WTC11 (cell line): ENCODE measurements around the gene ZBTB7C. TPM values are rescaled to one million over a fixed set of nuclear protein-coding genes. Genes with fewer than 3 reads are reported as not detected.

ENCODE experiments used
- ATAC-seq: fragments of 200-7000 bp; cut with Tn5 transposase; 2 replicates; pipeline ENCODE4 v1.10.0; 2021; ENCODE audit warnings: mild to moderate bottlenecking, moderate library complexity
- CTCF ChIA-PET: fragments of 300-600 bp; sonication (Branson Sonifier 250); formaldehyde crosslinking; loops from one replicate; lab custom pipeline; 2021; ENCODE audit warnings: antibody characterized with exemption; lab: Charles Lee
- POLR2A ChIA-PET: fragments of 350-600 bp; sonication (Branson Sonifier 250); formaldehyde crosslinking; loops from one replicate; lab custom pipeline; 2021; ENCODE audit warnings: antibody characterized with exemption; lab: Charles Lee
- DNase-seq: peaks from one replicate; pipeline ENCODE4 v3.0.0; 2021; ENCODE audit warnings: low spot score
- H3K27ac Mint-ChIP-seq: 2 replicates; pipeline ENCODE4 v1.8.0; 2021; ENCODE audit warnings: mixed read lengths
- H3K27me3 Mint-ChIP-seq: 2 replicates; pipeline ENCODE4 v1.8.0; 2021; ENCODE audit warnings: low read depth, mild to moderate bottlenecking, moderate library complexity, mixed read lengths
- H3K36me3 Mint-ChIP-seq: 2 replicates; pipeline ENCODE4 v1.8.0; 2021; ENCODE audit warnings: mixed read lengths
- H3K4me1 Mint-ChIP-seq: 2 replicates; pipeline ENCODE4 v1.8.0; 2022; ENCODE audit warnings: mixed read lengths
- H3K4me3 Mint-ChIP-seq: 2 replicates; pipeline ENCODE4 v1.8.0; 2021; ENCODE audit warnings: mild to moderate bottlenecking, moderate library complexity, mixed read lengths
- H3K9me3 Mint-ChIP-seq: 2 replicates; pipeline ENCODE4 v1.8.0; 2021; ENCODE audit warnings: mixed read lengths
- GABPB1 ChIP-seq: sonication (generic); formaldehyde crosslinking; IDR thresholded peaks from 2 replicates; pipeline ENCODE4 v1.8.1; 2023; ENCODE audit warnings: mild to moderate bottlenecking, missing genetic modification reagents
- HMGA2 ChIP-seq: fragments of 250-450 bp; sonication (Bioruptor Pico); IDR thresholded peaks from 2 replicates; pipeline ENCODE4 v1.4.0; 2021; ENCODE audit warnings: mild to moderate bottlenecking, moderate library complexity
- MXD4 ChIP-seq: fragments of 250-450 bp; sonication (Bioruptor Pico); IDR thresholded peaks from 2 replicates; pipeline ENCODE4 v1.8.0; 2021; ENCODE audit warnings: mild to moderate bottlenecking, moderate library complexity, borderline replicate concordance
- RELA ChIP-seq: sonication (generic); formaldehyde crosslinking; IDR thresholded peaks from 2 replicates; pipeline ENCODE4 v1.8.1; 2022; ENCODE audit warnings: missing genetic modification reagents, mild to moderate bottlenecking, borderline replicate concordance
- TP53 ChIP-seq: sonication (generic); formaldehyde crosslinking; IDR thresholded peaks from 2 replicates; pipeline ENCODE4 v1.8.1; 2023; ENCODE audit warnings: mild to moderate bottlenecking, missing genetic modification reagents
- ZBTB21 ChIP-seq: sonication (generic); formaldehyde crosslinking; IDR thresholded peaks from 2 replicates; pipeline ENCODE4 v1.8.1; 2023; ENCODE audit warnings: mild to moderate bottlenecking, missing genetic modification reagents, borderline replicate concordance
- ZNF138 ChIP-seq: sonication (generic); formaldehyde crosslinking; conservative IDR thresholded peaks from 2 replicates; pipeline ENCODE4 v1.8.1; 2022; ENCODE audit warnings: mild to moderate bottlenecking, moderate library complexity, missing genetic modification reagents
- ZNF317 ChIP-seq: sonication (generic); formaldehyde crosslinking; IDR thresholded peaks from 2 replicates; pipeline ENCODE4 v1.8.1; 2023; ENCODE audit warnings: low read depth, mild to moderate bottlenecking, moderate library complexity, missing genetic modification reagents, borderline replicate concordance
- total RNA-seq: library from RNA; stranded (reverse); gene quantifications from 3 replicates; pipeline ENCODE4 v1.2.3, GENCODE V29; 2021
- TF ChIP-seq, protein P1 (sequence below): sonication (generic); formaldehyde crosslinking; IDR thresholded peaks from 2 replicates; pipeline ENCODE4 v1.8.0; 2023; ENCODE audit warnings: missing genetic modification reagents, mild to moderate bottlenecking, borderline replicate concordance
- TF ChIP-seq, protein P2 (sequence below): sonication (generic); formaldehyde crosslinking; conservative IDR thresholded peaks from 2 replicates; pipeline ENCODE4 v1.8.1; 2023; ENCODE audit warnings: mild to moderate bottlenecking, low read depth, missing genetic modification reagents, moderate library complexity
- TF ChIP-seq, protein P3 (sequence below): sonication (generic); formaldehyde crosslinking; IDR thresholded peaks from 2 replicates; pipeline ENCODE4 v1.8.0; 2022; ENCODE audit warnings: mild to moderate bottlenecking, missing genetic modification reagents
- TF ChIP-seq, protein P4 (sequence below): fragments of 250-450 bp; sonication (Bioruptor Pico); IDR thresholded peaks from 2 replicates; pipeline ENCODE4 v1.9.0; 2021; ENCODE audit warnings: mild to moderate bottlenecking, borderline replicate concordance
- TF ChIP-seq, protein P5 (sequence below): fragments of 250-450 bp; sonication (Bioruptor Pico); IDR thresholded peaks from 2 replicates; pipeline ENCODE4 v1.9.0; 2021; ENCODE audit warnings: mild to moderate bottlenecking
- TF ChIP-seq, protein P6 (sequence below): sonication (generic); formaldehyde crosslinking; IDR thresholded peaks from 2 replicates; pipeline ENCODE4 v1.8.1; 2023; ENCODE audit warnings: mild to moderate bottlenecking, missing genetic modification reagents, moderate library complexity

Gene ZBTB7C
- total RNA-seq, 1 experiment from 2014 or later, result 0.48 TPM

DNA sequence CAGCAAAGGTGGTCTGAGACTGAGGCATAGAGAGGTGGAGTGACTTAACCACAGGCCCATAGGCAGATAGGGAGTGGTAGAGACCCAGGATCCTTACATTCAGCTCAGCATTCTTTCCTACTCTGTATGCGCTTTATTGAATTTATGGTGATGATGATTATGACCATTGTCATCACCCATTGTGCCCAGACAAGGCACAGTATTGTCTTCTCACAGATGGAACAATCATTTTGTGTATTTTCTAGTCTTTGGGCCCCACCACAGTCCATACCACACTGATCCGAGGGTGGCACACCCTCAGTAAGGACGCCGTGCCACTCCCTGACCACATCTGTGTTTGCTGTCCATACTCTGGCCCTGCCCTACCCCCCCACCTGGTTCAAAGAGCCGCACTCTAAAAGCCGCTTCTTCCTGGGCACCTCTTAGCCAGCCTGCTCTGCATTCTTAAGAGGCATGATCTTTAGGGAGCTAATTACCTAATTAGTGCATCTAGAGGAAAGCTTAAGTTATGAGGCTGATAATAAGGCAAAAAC, 299.2 kb downstream of the ZBTB7C start:
- no peak for DNase-seq
- no peak overlapping the region for H3K4me3 Mint-ChIP-seq
- CTCF ChIA-PET, result interaction anchor here (1.7 kb wide), 1 partner anchor 79 kb away, joined by 4 read pairs; no protein-coding TSS in a partner anchor
- H3K9me3 Mint-ChIP-seq, result no peaks in the 10 kb centered on the region
- no peak overlapping the region for H3K27ac Mint-ChIP-seq
- ATAC-seq, result no peak
- POLR2A ChIA-PET, result no interaction called here
- H3K36me3 Mint-ChIP-seq, result no peaks in the 10 kb centered on the region
- TF ChIP-seq HMGA2 (CRISPR knock-in tag) (no peak), RELA (CRISPR knock-in tag) (no peak), TP53 (CRISPR knock-in tag) (no peak), ZNF138 (CRISPR knock-in tag) (no peak), GABPB1 (no peak), ZBTB21 (CRISPR knock-in tag) (no peak), ZNF317 (CRISPR knock-in tag) (no peak), MXD4 (CRISPR knock-in tag) (no peak)
- TF ChIP-seq, protein P1, sequence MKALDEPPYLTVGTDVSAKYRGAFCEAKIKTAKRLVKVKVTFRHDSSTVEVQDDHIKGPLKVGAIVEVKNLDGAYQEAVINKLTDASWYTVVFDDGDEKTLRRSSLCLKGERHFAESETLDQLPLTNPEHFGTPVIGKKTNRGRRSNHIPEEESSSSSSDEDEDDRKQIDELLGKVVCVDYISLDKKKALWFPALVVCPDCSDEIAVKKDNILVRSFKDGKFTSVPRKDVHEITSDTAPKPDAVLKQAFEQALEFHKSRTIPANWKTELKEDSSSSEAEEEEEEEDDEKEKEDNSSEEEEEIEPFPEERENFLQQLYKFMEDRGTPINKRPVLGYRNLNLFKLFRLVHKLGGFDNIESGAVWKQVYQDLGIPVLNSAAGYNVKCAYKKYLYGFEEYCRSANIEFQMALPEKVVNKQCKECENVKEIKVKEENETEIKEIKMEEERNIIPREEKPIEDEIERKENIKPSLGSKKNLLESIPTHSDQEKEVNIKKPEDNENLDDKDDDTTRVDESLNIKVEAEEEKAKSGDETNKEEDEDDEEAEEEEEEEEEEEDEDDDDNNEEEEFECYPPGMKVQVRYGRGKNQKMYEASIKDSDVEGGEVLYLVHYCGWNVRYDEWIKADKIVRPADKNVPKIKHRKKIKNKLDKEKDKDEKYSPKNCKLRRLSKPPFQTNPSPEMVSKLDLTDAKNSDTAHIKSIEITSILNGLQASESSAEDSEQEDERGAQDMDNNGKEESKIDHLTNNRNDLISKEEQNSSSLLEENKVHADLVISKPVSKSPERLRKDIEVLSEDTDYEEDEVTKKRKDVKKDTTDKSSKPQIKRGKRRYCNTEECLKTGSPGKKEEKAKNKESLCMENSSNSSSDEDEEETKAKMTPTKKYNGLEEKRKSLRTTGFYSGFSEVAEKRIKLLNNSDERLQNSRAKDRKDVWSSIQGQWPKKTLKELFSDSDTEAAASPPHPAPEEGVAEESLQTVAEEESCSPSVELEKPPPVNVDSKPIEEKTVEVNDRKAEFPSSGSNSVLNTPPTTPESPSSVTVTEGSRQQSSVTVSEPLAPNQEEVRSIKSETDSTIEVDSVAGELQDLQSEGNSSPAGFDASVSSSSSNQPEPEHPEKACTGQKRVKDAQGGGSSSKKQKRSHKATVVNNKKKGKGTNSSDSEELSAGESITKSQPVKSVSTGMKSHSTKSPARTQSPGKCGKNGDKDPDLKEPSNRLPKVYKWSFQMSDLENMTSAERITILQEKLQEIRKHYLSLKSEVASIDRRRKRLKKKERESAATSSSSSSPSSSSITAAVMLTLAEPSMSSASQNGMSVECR (CRISPR knock-in tag), result no peak
- TF ChIP-seq, protein P2, sequence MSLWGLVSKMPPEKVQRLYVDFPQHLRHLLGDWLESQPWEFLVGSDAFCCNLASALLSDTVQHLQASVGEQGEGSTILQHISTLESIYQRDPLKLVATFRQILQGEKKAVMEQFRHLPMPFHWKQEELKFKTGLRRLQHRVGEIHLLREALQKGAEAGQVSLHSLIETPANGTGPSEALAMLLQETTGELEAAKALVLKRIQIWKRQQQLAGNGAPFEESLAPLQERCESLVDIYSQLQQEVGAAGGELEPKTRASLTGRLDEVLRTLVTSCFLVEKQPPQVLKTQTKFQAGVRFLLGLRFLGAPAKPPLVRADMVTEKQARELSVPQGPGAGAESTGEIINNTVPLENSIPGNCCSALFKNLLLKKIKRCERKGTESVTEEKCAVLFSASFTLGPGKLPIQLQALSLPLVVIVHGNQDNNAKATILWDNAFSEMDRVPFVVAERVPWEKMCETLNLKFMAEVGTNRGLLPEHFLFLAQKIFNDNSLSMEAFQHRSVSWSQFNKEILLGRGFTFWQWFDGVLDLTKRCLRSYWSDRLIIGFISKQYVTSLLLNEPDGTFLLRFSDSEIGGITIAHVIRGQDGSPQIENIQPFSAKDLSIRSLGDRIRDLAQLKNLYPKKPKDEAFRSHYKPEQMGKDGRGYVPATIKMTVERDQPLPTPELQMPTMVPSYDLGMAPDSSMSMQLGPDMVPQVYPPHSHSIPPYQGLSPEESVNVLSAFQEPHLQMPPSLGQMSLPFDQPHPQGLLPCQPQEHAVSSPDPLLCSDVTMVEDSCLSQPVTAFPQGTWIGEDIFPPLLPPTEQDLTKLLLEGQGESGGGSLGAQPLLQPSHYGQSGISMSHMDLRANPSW (CRISPR knock-in tag), result no peak
- TF ChIP-seq, protein P3, sequence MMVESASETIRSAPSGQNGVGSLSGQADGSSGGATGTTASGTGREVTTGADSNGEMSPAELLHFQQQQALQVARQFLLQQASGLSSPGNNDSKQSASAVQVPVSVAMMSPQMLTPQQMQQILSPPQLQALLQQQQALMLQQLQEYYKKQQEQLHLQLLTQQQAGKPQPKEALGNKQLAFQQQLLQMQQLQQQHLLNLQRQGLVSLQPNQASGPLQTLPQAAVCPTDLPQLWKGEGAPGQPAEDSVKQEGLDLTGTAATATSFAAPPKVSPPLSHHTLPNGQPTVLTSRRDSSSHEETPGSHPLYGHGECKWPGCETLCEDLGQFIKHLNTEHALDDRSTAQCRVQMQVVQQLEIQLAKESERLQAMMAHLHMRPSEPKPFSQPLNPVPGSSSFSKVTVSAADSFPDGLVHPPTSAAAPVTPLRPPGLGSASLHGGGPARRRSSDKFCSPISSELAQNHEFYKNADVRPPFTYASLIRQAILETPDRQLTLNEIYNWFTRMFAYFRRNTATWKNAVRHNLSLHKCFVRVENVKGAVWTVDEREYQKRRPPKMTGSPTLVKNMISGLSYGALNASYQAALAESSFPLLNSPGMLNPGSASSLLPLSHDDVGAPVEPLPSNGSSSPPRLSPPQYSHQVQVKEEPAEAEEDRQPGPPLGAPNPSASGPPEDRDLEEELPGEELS, result no peak
- TF ChIP-seq, protein P4, sequence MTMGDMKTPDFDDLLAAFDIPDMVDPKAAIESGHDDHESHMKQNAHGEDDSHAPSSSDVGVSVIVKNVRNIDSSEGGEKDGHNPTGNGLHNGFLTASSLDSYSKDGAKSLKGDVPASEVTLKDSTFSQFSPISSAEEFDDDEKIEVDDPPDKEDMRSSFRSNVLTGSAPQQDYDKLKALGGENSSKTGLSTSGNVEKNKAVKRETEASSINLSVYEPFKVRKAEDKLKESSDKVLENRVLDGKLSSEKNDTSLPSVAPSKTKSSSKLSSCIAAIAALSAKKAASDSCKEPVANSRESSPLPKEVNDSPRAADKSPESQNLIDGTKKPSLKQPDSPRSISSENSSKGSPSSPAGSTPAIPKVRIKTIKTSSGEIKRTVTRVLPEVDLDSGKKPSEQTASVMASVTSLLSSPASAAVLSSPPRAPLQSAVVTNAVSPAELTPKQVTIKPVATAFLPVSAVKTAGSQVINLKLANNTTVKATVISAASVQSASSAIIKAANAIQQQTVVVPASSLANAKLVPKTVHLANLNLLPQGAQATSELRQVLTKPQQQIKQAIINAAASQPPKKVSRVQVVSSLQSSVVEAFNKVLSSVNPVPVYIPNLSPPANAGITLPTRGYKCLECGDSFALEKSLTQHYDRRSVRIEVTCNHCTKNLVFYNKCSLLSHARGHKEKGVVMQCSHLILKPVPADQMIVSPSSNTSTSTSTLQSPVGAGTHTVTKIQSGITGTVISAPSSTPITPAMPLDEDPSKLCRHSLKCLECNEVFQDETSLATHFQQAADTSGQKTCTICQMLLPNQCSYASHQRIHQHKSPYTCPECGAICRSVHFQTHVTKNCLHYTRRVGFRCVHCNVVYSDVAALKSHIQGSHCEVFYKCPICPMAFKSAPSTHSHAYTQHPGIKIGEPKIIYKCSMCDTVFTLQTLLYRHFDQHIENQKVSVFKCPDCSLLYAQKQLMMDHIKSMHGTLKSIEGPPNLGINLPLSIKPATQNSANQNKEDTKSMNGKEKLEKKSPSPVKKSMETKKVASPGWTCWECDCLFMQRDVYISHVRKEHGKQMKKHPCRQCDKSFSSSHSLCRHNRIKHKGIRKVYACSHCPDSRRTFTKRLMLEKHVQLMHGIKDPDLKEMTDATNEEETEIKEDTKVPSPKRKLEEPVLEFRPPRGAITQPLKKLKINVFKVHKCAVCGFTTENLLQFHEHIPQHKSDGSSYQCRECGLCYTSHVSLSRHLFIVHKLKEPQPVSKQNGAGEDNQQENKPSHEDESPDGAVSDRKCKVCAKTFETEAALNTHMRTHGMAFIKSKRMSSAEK (CRISPR knock-in tag), result no peak
- TF ChIP-seq, protein P5, sequence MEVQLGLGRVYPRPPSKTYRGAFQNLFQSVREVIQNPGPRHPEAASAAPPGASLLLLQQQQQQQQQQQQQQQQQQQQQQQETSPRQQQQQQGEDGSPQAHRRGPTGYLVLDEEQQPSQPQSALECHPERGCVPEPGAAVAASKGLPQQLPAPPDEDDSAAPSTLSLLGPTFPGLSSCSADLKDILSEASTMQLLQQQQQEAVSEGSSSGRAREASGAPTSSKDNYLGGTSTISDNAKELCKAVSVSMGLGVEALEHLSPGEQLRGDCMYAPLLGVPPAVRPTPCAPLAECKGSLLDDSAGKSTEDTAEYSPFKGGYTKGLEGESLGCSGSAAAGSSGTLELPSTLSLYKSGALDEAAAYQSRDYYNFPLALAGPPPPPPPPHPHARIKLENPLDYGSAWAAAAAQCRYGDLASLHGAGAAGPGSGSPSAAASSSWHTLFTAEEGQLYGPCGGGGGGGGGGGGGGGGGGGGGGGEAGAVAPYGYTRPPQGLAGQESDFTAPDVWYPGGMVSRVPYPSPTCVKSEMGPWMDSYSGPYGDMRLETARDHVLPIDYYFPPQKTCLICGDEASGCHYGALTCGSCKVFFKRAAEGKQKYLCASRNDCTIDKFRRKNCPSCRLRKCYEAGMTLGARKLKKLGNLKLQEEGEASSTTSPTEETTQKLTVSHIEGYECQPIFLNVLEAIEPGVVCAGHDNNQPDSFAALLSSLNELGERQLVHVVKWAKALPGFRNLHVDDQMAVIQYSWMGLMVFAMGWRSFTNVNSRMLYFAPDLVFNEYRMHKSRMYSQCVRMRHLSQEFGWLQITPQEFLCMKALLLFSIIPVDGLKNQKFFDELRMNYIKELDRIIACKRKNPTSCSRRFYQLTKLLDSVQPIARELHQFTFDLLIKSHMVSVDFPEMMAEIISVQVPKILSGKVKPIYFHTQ, result no peak
- TF ChIP-seq, protein P6, sequence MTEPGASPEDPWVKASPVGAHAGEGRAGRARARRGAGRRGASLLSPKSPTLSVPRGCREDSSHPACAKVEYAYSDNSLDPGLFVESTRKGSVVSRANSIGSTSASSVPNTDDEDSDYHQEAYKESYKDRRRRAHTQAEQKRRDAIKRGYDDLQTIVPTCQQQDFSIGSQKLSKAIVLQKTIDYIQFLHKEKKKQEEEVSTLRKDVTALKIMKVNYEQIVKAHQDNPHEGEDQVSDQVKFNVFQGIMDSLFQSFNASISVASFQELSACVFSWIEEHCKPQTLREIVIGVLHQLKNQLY, result no peak
- H3K4me1 Mint-ChIP-seq, result peaks cover 39% of the 10 kb centered on the region
- H3K27me3 Mint-ChIP-seq, result peaks cover 6% of the 10 kb centered on the region
